GM23338 (cell line): Measurements from ENCODE around the gene PCDHAC2. TPM values are rescaled to one million over a fixed set of nuclear protein-coding genes. Genes with fewer than 3 reads are reported as not detected.

ENCODE experiments used
- ATAC-seq: fragments of 200-7000 bp; cut with Tn5 transposase; 3 replicates; pipeline ENCODE4 v1.9.1; 2020
- DNase-seq: peaks from one replicate; pipeline ENCODE4 v3.0.0-alpha.2; 2015; ENCODE audit warnings: low spot score
- H2AFZ ChIP-seq: fragments of 200-600 bp; sonication (generic); 2 replicates; pipeline ENCODE4 v1.8.0; 2016; ENCODE audit warnings: antibody characterized with exemption, mild to moderate bottlenecking, moderate library complexity
- H3F3A ChIP-seq: fragments of 200-600 bp; sonication (generic); replicated peaks from 2 replicates; pipeline ENCODE4 v1.8.0; 2017; ENCODE audit warnings: antibody characterized with exemption, mixed run types, low read depth
- H3K27ac ChIP-seq: fragments of 200-600 bp; sonication (generic); 2 replicates; pipeline ENCODE4 v1.6.1; 2016; ENCODE audit warnings: low read depth
- H3K27me3 ChIP-seq: fragments of 200-600 bp; sonication (generic); 2 replicates; pipeline ENCODE4 v1.8.0; 2016; ENCODE audit warnings: mild to moderate bottlenecking, mixed run types, moderate library complexity; ENCODE audit not compliant: insufficient read depth
- H3K36me3 ChIP-seq: fragments of 200-600 bp; sonication (generic); 2 replicates; pipeline ENCODE4 v1.8.0; 2016; ENCODE audit warnings: mild to moderate bottlenecking; ENCODE audit not compliant: insufficient read depth
- H3K4me1 ChIP-seq: fragments of 200-600 bp; sonication (generic); 2 replicates; pipeline ENCODE4 v1.8.0; 2016; ENCODE audit warnings: mild to moderate bottlenecking, moderate library complexity; ENCODE audit not compliant: insufficient read depth
- H3K4me2 ChIP-seq: fragments of 200-600 bp; sonication (generic); 2 replicates; pipeline ENCODE4 v1.7.1; 2017; ENCODE audit warnings: mixed run types
- H3K4me3 ChIP-seq: fragments of 200-600 bp; sonication (generic); 2 replicates; pipeline ENCODE4 v1.6.1; 2016; ENCODE audit warnings: mixed run types
- H3K79me2 ChIP-seq: fragments of 200-600 bp; sonication (generic); replicated peaks from 2 replicates; pipeline ENCODE4 v1.8.0; 2017; ENCODE audit warnings: mild to moderate bottlenecking; ENCODE audit not compliant: insufficient read depth
- H3K9me2 ChIP-seq: fragments of 200-600 bp; sonication (generic); 2 replicates; pipeline ENCODE4 v1.8.0; 2017; ENCODE audit not compliant: insufficient read depth
- H4K20me1 ChIP-seq: fragments of 200-600 bp; sonication (generic); replicated peaks from 2 replicates; pipeline ENCODE4 v1.8.0; 2017; ENCODE audit warnings: mild to moderate bottlenecking; ENCODE audit not compliant: insufficient read depth
- H3K27ac Mint-ChIP-seq: 2 replicates; pipeline ENCODE4 v1.8.0; 2020; ENCODE audit warnings: inconsistent platforms, mild to moderate bottlenecking, moderate library complexity, mixed read lengths
- H3K27me3 Mint-ChIP-seq: 3 replicates; pipeline ENCODE4 v1.8.0; 2022; ENCODE audit warnings: low read depth, mild to moderate bottlenecking, moderate library complexity, mixed read lengths, inconsistent platforms; ENCODE audit not compliant: insufficient read depth, poor library complexity
- H3K36me3 Mint-ChIP-seq: 3 replicates; pipeline ENCODE4 v1.8.0; 2021; ENCODE audit warnings: low read depth, mild to moderate bottlenecking, inconsistent platforms, moderate library complexity, mixed read lengths
- H3K4me1 Mint-ChIP-seq: 3 replicates; pipeline ENCODE4 v1.8.0; 2020; ENCODE audit warnings: mild to moderate bottlenecking, inconsistent platforms, mixed read lengths
- H3K4me3 Mint-ChIP-seq: 3 replicates; pipeline ENCODE4 v1.8.0; 2021; ENCODE audit warnings: moderate library complexity, mild to moderate bottlenecking, inconsistent platforms, mixed read lengths
- H3K9me3 Mint-ChIP-seq: 3 replicates; pipeline ENCODE4 v1.8.0; 2020; ENCODE audit warnings: moderate library complexity, mild to moderate bottlenecking, inconsistent platforms, mixed read lengths
- CREB1 ChIP-seq: fragments of 250-450 bp; sonication (Bioruptor Pico); IDR thresholded peaks from 2 replicates; pipeline ENCODE4 v1.5.0; 2020; ENCODE audit warnings: low read depth, mild to moderate bottlenecking, moderate library complexity
- JUNB ChIP-seq: IDR thresholded peaks from one replicate; pipeline ENCODE4 v1.6.1; 2016; ENCODE audit warnings: antibody characterized with exemption; ENCODE audit not compliant: unreplicated experiment
- NANOG ChIP-seq: IDR thresholded peaks from 2 replicates; pipeline ENCODE4 v1.6.1; 2016; ENCODE audit warnings: antibody characterized with exemption, borderline replicate concordance
- POLR2AphosphoS5 ChIP-seq: IDR thresholded peaks from 2 replicates; pipeline ENCODE4 v1.6.1; 2016; ENCODE audit warnings: antibody characterized with exemption, low read depth
- STAT1 ChIP-seq: IDR thresholded peaks from one replicate; pipeline ENCODE4 v1.6.1; 2016; ENCODE audit warnings: antibody characterized with exemption; ENCODE audit not compliant: unreplicated experiment
- polyA plus RNA-seq: library from polyadenylated mRNA; unstranded; fragments of >200 nt; fragmentation: Nextera tagmentation; extraction: Ambion mirVana; gene quantifications from 2 replicates; pipeline ENCODE4 v1.2.1, GENCODE V29; 2016
- total RNA-seq: library from RNA; depleted of rRNA; stranded (reverse); fragments of >200 nt; shearing (Covaris generic); gene quantifications from 2 replicates; pipeline ENCODE4 v1.2.3, GENCODE V29; 2014
- TF ChIP-seq, protein P1 (sequence below), 2 experiments: fragments of 200-600 bp in 1 of 2; sonication (generic) in 1 of 2; conservative IDR thresholded peaks; 2 replicates each; pipeline versions ENCODE4 v1.5.1 to v1.6.1; 2016 to 2017; ENCODE audit warnings: antibody characterized with exemption in 2 of 2, low read depth in 2 of 2, mild to moderate bottlenecking in 2 of 2, moderate library complexity in 1 of 2
- TF ChIP-seq, protein P2 (sequence below): fragments of 250-450 bp; sonication (Bioruptor Pico); IDR thresholded peaks from 2 replicates; pipeline ENCODE4 v1.5.0; 2020; ENCODE audit warnings: mild to moderate bottlenecking, moderate library complexity

PCDHAC2 gene
- total and polyA plus RNA-seq, 2 experiments from 2014 or later, result 1.8 to 11.8 TPM

DNA sequence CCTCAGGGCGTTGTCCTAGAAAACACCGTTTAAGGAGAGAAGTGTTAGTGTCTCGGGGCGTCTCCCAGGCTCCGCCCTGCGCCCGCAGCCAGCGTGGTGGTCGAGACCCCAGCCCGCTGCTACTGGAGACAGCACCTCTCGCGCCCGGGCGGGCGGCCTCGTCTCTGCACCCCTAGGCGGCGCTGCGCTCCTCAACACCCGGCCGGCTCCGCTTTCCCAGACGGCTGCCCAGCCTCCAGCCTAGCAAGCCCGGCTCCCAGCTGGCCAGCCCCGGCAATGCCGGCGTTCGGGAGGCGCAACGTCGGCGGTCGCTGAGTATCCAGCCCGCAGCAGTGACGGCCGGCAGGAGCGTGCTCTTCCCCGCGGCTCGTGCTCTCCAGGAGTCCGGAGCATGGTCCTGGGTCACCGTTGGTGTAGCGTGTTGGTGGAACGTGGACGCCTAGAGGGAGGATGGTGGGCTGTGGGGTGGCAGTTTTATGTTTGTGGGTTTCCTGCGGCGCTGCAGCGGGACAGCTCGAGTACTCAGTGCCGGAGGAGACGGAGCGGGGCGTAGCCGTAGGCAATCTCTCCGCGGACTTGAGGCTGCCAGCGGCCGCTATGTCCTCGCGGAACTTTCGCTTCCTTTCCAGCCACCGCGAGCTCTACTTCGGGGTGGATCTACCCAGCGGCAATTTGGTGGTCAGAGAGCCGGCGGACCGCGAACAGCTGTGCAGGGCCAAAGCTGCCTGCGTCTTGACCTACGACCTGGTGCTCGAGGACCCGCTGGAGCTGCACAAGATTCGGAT is 39.6 kb upstream of the PCDHAC2 start (continued):
- TF ChIP-seq POLR2AphosphoS5, result peak; percentile 48; the same call in 1 of the 2 replicates

DNA sequence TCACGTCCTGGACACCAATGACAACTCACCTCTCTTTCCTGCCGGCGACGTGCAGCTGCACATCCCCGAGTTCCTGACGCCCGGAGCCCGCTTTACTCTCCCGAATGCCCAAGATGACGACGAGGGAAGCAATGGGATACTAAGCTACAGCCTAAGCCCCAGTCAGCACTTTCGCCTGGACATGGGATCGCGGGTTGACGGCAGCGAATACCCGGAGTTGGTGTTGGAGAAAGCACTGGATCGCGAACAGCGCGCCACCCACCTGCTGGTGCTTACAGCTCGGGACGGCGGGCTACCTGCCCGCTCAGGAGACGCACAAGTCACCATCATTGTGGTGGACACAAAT is 39.1 kb upstream of the PCDHAC2 start:
- peaks cover 6% of the 10 kb centered on the region for H3K4me1 ChIP-seq
- peaks cover 28% of the 10 kb centered on the region for H3K27me3 Mint-ChIP-seq
- H3K4me3 Mint-ChIP-seq, result peak overlapping the region; percentile 83
- H3F3A ChIP-seq, result no peaks in the 10 kb centered on the region
- H2AFZ ChIP-seq, result peak overlapping the region; percentile 85
- no peaks in the 10 kb centered on the region for H3K79me2 ChIP-seq
- H4K20me1 ChIP-seq, result peaks cover 17% of the 10 kb centered on the region
- TF ChIP-seq, protein P1, sequence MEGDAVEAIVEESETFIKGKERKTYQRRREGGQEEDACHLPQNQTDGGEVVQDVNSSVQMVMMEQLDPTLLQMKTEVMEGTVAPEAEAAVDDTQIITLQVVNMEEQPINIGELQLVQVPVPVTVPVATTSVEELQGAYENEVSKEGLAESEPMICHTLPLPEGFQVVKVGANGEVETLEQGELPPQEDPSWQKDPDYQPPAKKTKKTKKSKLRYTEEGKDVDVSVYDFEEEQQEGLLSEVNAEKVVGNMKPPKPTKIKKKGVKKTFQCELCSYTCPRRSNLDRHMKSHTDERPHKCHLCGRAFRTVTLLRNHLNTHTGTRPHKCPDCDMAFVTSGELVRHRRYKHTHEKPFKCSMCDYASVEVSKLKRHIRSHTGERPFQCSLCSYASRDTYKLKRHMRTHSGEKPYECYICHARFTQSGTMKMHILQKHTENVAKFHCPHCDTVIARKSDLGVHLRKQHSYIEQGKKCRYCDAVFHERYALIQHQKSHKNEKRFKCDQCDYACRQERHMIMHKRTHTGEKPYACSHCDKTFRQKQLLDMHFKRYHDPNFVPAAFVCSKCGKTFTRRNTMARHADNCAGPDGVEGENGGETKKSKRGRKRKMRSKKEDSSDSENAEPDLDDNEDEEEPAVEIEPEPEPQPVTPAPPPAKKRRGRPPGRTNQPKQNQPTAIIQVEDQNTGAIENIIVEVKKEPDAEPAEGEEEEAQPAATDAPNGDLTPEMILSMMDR (conservative IDR thresholded peaks at IDR 0.05; ENCODE audit: low read depth in 2 of 2), result 0 out of 4 replicates have a peak, but pooled peaks of 1 of the 2 experiments have one; percentile 20
- TF ChIP-seq NANOG, result no peak
- H3K4me1 Mint-ChIP-seq, result peaks cover 23% of the 10 kb centered on the region
- peaks cover 49% of the 10 kb centered on the region for H3K27me3 ChIP-seq
- peak overlapping the region; percentile 67 for H3K4me3 ChIP-seq
- peaks cover 5% of the 10 kb centered on the region; the same call in 1 of the 3 replicates for H3K36me3 Mint-ChIP-seq
- no peaks in the 10 kb centered on the region for H3K36me3 ChIP-seq
- DNase-seq (peak; percentile 74), ATAC-seq (peak; percentile 37)
- peak overlapping the region; percentile 99 for H3K4me2 ChIP-seq
- no peak overlapping the region for H3K27ac Mint-ChIP-seq
- no peaks in the 10 kb centered on the region for H3K9me3 Mint-ChIP-seq
- H3K9me2 ChIP-seq, result no peaks in the 10 kb centered on the region
- H3K27ac ChIP-seq, result no peak overlapping the region

DNA sequence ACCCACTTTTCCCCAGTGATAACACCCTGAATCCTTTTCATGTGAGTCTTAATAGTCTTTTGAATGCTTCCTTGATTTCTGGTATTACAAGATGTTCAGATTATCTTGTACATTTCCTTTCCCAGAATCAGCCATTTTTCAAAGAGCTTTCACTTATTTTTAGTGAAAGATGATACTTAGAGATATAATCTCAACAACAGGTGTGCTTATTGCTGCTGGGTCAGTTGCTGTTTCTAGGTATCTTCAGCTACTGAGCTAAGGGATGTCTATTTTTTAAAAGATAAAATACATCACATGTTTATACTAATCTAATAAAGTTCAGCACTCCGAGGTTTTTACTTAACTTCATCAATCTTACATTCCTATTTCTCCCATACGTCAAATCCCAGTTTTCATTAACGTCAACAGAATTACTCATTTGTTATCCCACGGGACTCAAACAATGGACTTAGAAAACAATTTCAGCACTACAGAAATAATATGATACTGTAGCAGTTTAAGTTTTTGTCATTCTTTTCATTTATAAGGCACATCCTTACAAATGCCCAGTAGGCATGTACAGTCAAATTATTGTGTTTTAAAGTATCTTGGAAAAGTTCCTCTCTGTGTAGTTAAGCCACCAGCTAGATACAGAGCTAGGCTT is 31.2 kb upstream of the PCDHAC2 start:
- Histone ChIP-seq H2AFZ (no peak overlapping the region), H3K79me2 (no peaks in the 10 kb centered on the region), H3K9me2 (no peaks in the 10 kb centered on the region), H3K27ac (no peak overlapping the region), H4K20me1 (peaks cover 6% of the 10 kb centered on the region; the same call in 1 of the 2 replicates), H3K36me3 (no peaks in the 10 kb centered on the region), H3K4me2 (no peak overlapping the region), H3K4me1 (no peaks in the 10 kb centered on the region), H3F3A (no peaks in the 10 kb centered on the region), H3K27me3 (no peaks in the 10 kb centered on the region), H3K4me3 (no peak overlapping the region)
- DNase-seq, result no peak
- H3K4me1 Mint-ChIP-seq, result no peaks in the 10 kb centered on the region
- H3K27me3 Mint-ChIP-seq, result no peaks in the 10 kb centered on the region
- no peaks in the 10 kb centered on the region for H3K36me3 Mint-ChIP-seq
- no peak overlapping the region for H3K27ac Mint-ChIP-seq
- TF ChIP-seq JUNB, result no peak
- TF ChIP-seq CREB1 (CRISPR knock-in tag), result no peak
- TF ChIP-seq STAT1, result no peak
- TF ChIP-seq, protein P2, sequence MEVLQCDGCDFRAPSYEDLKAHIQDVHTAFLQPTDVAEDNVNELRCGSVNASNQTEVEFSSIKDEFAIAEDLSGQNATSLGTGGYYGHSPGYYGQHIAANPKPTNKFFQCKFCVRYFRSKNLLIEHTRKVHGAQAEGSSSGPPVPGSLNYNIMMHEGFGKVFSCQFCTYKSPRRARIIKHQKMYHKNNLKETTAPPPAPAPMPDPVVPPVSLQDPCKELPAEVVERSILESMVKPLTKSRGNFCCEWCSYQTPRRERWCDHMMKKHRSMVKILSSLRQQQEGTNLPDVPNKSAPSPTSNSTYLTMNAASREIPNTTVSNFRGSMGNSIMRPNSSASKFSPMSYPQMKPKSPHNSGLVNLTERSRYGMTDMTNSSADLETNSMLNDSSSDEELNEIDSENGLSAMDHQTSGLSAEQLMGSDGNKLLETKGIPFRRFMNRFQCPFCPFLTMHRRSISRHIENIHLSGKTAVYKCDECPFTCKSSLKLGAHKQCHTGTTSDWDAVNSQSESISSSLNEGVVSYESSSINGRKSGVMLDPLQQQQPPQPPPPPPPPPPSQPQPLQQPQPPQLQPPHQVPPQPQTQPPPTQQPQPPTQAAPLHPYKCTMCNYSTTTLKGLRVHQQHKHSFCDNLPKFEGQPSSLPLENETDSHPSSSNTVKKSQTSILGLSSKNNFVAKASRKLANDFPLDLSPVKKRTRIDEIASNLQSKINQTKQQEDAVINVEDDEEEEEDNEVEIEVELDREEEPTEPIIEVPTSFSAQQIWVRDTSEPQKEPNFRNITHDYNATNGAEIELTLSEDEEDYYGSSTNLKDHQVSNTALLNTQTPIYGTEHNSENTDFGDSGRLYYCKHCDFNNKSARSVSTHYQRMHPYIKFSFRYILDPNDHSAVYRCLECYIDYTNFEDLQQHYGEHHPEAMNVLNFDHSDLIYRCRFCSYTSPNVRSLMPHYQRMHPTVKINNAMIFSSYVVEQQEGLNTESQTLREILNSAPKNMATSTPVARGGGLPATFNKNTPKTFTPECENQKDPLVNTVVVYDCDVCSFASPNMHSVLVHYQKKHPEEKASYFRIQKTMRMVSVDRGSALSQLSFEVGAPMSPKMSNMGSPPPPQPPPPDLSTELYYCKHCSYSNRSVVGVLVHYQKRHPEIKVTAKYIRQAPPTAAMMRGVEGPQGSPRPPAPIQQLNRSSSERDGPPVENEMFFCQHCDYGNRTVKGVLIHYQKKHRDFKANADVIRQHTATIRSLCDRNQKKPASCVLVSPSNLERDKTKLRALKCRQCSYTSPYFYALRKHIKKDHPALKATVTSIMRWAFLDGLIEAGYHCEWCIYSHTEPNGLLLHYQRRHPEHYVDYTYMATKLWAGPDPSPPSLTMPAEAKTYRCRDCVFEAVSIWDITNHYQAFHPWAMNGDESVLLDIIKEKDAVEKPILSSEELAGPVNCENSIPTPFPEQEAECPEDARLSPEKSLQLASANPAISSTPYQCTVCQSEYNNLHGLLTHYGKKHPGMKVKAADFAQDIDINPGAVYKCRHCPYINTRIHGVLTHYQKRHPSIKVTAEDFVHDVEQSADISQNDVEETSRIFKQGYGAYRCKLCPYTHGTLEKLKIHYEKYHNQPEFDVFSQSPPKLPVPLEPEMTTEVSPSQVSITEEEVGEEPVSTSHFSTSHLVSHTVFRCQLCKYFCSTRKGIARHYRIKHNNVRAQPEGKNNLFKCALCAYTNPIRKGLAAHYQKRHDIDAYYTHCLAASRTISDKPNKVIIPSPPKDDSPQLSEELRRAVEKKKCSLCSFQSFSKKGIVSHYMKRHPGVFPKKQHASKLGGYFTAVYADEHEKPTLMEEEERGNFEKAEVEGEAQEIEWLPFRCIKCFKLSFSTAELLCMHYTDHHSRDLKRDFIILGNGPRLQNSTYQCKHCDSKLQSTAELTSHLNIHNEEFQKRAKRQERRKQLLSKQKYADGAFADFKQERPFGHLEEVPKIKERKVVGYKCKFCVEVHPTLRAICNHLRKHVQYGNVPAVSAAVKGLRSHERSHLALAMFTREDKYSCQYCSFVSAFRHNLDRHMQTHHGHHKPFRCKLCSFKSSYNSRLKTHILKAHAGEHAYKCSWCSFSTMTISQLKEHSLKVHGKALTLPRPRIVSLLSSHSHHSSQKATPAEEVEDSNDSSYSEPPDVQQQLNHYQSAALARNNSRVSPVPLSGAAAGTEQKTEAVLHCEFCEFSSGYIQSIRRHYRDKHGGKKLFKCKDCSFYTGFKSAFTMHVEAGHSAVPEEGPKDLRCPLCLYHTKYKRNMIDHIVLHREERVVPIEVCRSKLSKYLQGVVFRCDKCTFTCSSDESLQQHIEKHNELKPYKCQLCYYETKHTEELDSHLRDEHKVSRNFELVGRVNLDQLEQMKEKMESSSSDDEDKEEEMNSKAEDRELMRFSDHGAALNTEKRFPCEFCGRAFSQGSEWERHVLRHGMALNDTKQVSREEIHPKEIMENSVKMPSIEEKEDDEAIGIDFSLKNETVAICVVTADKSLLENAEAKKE, result no peak
- H3K9me3 Mint-ChIP-seq, result no peaks in the 10 kb centered on the region
- no peak for ATAC-seq
- H3K4me3 Mint-ChIP-seq, result no peak overlapping the region
